HepG2 (cell line): Measurements from ENCODE around the gene TMED6. TPM values are rescaled to one million over a fixed set of nuclear protein-coding genes. Genes with fewer than 3 reads are reported as not detected.
A peak's percentile ranks its signal among the peaks of the same experiment; 100 is the strongest.

Experiments
- ATF2 ChIP-seq: sonication (generic); formaldehyde crosslinking; IDR thresholded peaks from 2 replicates; pipeline ENCODE4 v1.4.0; 2020; ENCODE audit warnings: missing genetic modification reagents
- BCL6 ChIP-seq: IDR thresholded peaks from 2 replicates; pipeline ENCODE4 v1.6.1; 2016; ENCODE audit warnings: missing genetic modification reagents, missing compliant biosample characterization
- CBX1 ChIP-seq: IDR thresholded peaks from one replicate; pipeline ENCODE4 v1.6.1; 2016; ENCODE audit warnings: antibody characterized with exemption, low read depth
- CHCHD3 ChIP-seq: sonication (generic); formaldehyde crosslinking; IDR thresholded peaks from 2 replicates; pipeline ENCODE4 v1.8.0; 2022; ENCODE audit warnings: mild to moderate bottlenecking, missing genetic modification reagents, moderate library complexity
- EHMT2 ChIP-seq: fragments of 200-600 bp; sonication (generic); IDR thresholded peaks from 2 replicates; pipeline ENCODE4 v1.7.0; 2017; ENCODE audit warnings: antibody characterized with exemption, low read depth, low read length, borderline replicate concordance
- MAF1 ChIP-seq: sonication (generic); formaldehyde crosslinking; IDR thresholded peaks from 2 replicates; pipeline ENCODE4 v1.5.0; 2020; ENCODE audit warnings: missing genetic modification reagents, borderline replicate concordance
- MXD4 ChIP-seq: IDR thresholded peaks from 2 replicates; pipeline ENCODE4 v1.6.1; 2016; ENCODE audit warnings: mild to moderate bottlenecking, missing biosample characterization, missing genetic modification reagents
- ZFP36L1 ChIP-seq: sonication (generic); formaldehyde crosslinking; IDR thresholded peaks from 2 replicates; pipeline ENCODE4 v1.8.0; 2022; ENCODE audit warnings: mild to moderate bottlenecking, missing genetic modification reagents, moderate library complexity
- ZFP82 ChIP-seq: sonication (generic); formaldehyde crosslinking; IDR thresholded peaks from 2 replicates; pipeline ENCODE4 v1.5.1; 2020; ENCODE audit warnings: mild to moderate bottlenecking, missing genetic modification reagents, borderline replicate concordance
- ZFP90 ChIP-seq: sonication (generic); formaldehyde crosslinking; IDR thresholded peaks from 2 replicates; pipeline ENCODE4 v1.8.0; 2022; ENCODE audit warnings: missing genetic modification reagents, mild to moderate bottlenecking, inconsistent platforms, borderline replicate concordance
- ZNF224 ChIP-seq: sonication (generic); formaldehyde crosslinking; IDR thresholded peaks from 2 replicates; pipeline ENCODE4 v1.5.0; 2020; ENCODE audit warnings: mild to moderate bottlenecking, missing genetic modification reagents
- ZNF251 ChIP-seq: sonication (generic); formaldehyde crosslinking; IDR thresholded peaks from 2 replicates; pipeline ENCODE4 v1.9.0; 2021; ENCODE audit warnings: mild to moderate bottlenecking, missing genetic modification reagents
- ZNF281 ChIP-seq: sonication (generic); formaldehyde crosslinking; IDR thresholded peaks from 2 replicates; pipeline ENCODE4 v1.4.0; 2020; ENCODE audit warnings: missing genetic modification reagents, borderline replicate concordance
- ZNF383 ChIP-seq: sonication (generic); formaldehyde crosslinking; IDR thresholded peaks from 2 replicates; pipeline ENCODE4 v1.4.0; 2020; ENCODE audit warnings: missing genetic modification reagents, mild to moderate bottlenecking, borderline replicate concordance
- ZNF543 ChIP-seq: sonication (generic); formaldehyde crosslinking; IDR thresholded peaks from 2 replicates; pipeline ENCODE4 v1.4.0; 2020; ENCODE audit warnings: mild to moderate bottlenecking, missing genetic modification reagents
- ZNF674 ChIP-seq: sonication (generic); formaldehyde crosslinking; IDR thresholded peaks from 2 replicates; pipeline ENCODE4 v1.5.0; 2020; ENCODE audit warnings: low read depth, mild to moderate bottlenecking, missing genetic modification reagents
- ZNF790 ChIP-seq: sonication (generic); formaldehyde crosslinking; IDR thresholded peaks from 2 replicates; pipeline ENCODE4 v1.8.0; 2022; ENCODE audit warnings: missing genetic modification reagents, mild to moderate bottlenecking, borderline replicate concordance
- polyA plus RNA-seq, 8 experiments: library from polyadenylated mRNA; depleted of rRNA in 3 of 8; stranded (reverse) in 7 of 8; unstranded in 1 of 8; fragments of >200 nt; fragmentation: Illumina TruSeq in 4 of 8; extraction: Trizol in 4 of 8; gene quantifications; 2 replicates each; pipeline versions ENCODE4 v1.2.1 to v1.2.3, GENCODE V29; 2011 to 2016; ENCODE audit warnings: low read depth in 4 of 8, missing spikeins in 1 of 8, mixed read lengths in 1 of 8; ENCODE audit not compliant: insufficient read depth in 1 of 8
- total RNA-seq, 5 experiments: library from RNA; depleted of rRNA; stranded (reverse); fragments of >200 nt; fragmentation: Illumina TruSeq; extraction: Trizol; gene quantifications; 2 replicates each; pipeline ENCODE4 v1.2.3, GENCODE V29; 2016; ENCODE audit warnings: low read depth in 1 of 5
- TF ChIP-seq, protein P1 (sequence below): sonication (generic); formaldehyde crosslinking; IDR thresholded peaks from 2 replicates; pipeline ENCODE4 v1.5.0; 2020; ENCODE audit warnings: missing genetic modification reagents
- TF ChIP-seq, protein P2 (sequence below): sonication (generic); formaldehyde crosslinking; IDR thresholded peaks from 2 replicates; pipeline ENCODE4 v1.8.0; 2022; ENCODE audit warnings: missing genetic modification reagents, mild to moderate bottlenecking, borderline replicate concordance

Gene TMED6
- total and polyA plus RNA-seq, 2 of the 13 experiments (the other 11 are each of a cell fraction or from before 2014, with no cell fraction given), result 9.8 to 14.4 TPM

GRCh38 chr16:69330286-69331109, 21.1 kb downstream of the TMED6 start, which contains the start of gene PDF (continued):
- TF ChIP-seq, protein P1, sequence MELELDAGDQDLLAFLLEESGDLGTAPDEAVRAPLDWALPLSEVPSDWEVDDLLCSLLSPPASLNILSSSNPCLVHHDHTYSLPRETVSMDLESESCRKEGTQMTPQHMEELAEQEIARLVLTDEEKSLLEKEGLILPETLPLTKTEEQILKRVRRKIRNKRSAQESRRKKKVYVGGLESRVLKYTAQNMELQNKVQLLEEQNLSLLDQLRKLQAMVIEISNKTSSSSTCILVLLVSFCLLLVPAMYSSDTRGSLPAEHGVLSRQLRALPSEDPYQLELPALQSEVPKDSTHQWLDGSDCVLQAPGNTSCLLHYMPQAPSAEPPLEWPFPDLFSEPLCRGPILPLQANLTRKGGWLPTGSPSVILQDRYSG, result no peak; the same call in 1 of the 2 replicates
- TF ChIP-seq ZNF383 (no peak), ZNF674 (CRISPR knock-in tag) (peak; percentile 87; the same call in 1 of the 2 replicates), ZNF224 (CRISPR knock-in tag) (no peak), ZNF543 (CRISPR knock-in tag) (peak; percentile 84; the same call in 1 of the 2 replicates), MXD4 (peak; percentile 77), ZNF251 (CRISPR knock-in tag) (no peak; the same call in 1 of the 2 replicates), ZNF790 (peak; percentile 94; the same call in 1 of the 2 replicates), ZFP36L1 (CRISPR knock-in tag) (peak; percentile 33; the same call in 1 of the 2 replicates), ATF2 (CRISPR knock-in tag) (peak; percentile 78; the same call in 1 of the 2 replicates), EHMT2 (no peak), CBX1 (peak; percentile 72), BCL6 (CRISPR knock-in tag) (peak; percentile 74), ZNF281 (peak; percentile 57; the same call in 1 of the 2 replicates), CHCHD3 (CRISPR knock-in tag) (peak; percentile 76; the same call in 1 of the 2 replicates), ZFP90 (CRISPR knock-in tag) (peak; percentile 92), ZFP82 (CRISPR knock-in tag) (peak; percentile 78; the same call in 1 of the 2 replicates), MAF1 (CRISPR knock-in tag) (peak; percentile 63; the same call in 1 of the 2 replicates)
- TF ChIP-seq, protein P2, sequence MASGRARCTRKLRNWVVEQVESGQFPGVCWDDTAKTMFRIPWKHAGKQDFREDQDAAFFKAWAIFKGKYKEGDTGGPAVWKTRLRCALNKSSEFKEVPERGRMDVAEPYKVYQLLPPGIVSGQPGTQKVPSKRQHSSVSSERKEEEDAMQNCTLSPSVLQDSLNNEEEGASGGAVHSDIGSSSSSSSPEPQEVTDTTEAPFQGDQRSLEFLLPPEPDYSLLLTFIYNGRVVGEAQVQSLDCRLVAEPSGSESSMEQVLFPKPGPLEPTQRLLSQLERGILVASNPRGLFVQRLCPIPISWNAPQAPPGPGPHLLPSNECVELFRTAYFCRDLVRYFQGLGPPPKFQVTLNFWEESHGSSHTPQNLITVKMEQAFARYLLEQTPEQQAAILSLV (CRISPR knock-in tag), result peak; percentile 75; the same call in 1 of the 2 replicates
